Measurements from ENCODE around the gene CDC42EP2. TPM values are rescaled to one million over a fixed set of nuclear protein-coding genes. Genes with fewer than 3 reads are reported as not detected.

The CDC42EP2 gene
- total and polyA plus RNA-seq, 8 donors, result 2.4 to 7.9 (median 3.9) TPM

GRCh38 chr11:65325435-65325834 is 10.8 kb downstream of the CDC42EP2 start:
- H3K36me3 ChIP-seq, result peaks cover 0 to 3% (median 0%) of the 10 kb centered on the region in 3 donors
- ATAC-seq, result no peak
- 71 to 77% methylated on average over 4 of the region's 4 CpGs for WGBS, 2 donors
- DNase-seq, result no peak
- no peak for FAIRE-seq
- no peak overlapping the region for H3K4me3 ChIP-seq
- no peaks in the 10 kb centered on the region for H3K9me3 ChIP-seq
- no peak overlapping the region for H3K27ac ChIP-seq
- no peaks in the 10 kb centered on the region for H3K27me3 ChIP-seq
- intact Hi-C loops (cut with DNase I), result loop anchor here in 1 of 3 donors (10.0 kb wide), 1 partner anchor 101 kb away; no protein-coding TSS in a partner anchor
- peaks cover 0 to 5% (median 3%) of the 10 kb centered on the region in 3 donors for H3K4me1 ChIP-seq
- TF ChIP-seq CTCF (IDR thresholded peaks at IDR 0.05), result no peak

- 76 to 85% methylated on average over 8 of the region's 8 CpGs for WGBS, 2 donors
- Histone ChIP-seq H3K4me3 (no peak overlapping the region), H3K36me3 (no peaks in the 10 kb centered on the region), H3K4me1 (peaks cover 0 to 5% (median 3%) of the 10 kb centered on the region in 3 donors), H3K27ac (no peak overlapping the region), H3K9me3 (no peaks in the 10 kb centered on the region), H3K27me3 (no peaks in the 10 kb centered on the region)
- intact Hi-C loops (cut with DNase I), result loop anchor here in 1 of 3 donors (10.0 kb wide), 1 partner anchor 102 kb away; no protein-coding TSS in a partner anchor
- TF ChIP-seq CTCF (IDR thresholded peaks at IDR 0.05), result no peak
- ATAC-seq, result no peak
- FAIRE-seq, result no peak
- no peak for DNase-seq
Observed at GRCh38 chr11:65327021-65327420, 12.4 kb downstream of the CDC42EP2 start.

GRCh38 chr11:65329478-65329877 is 14.8 kb downstream of the CDC42EP2 start:
- H3K4me3 ChIP-seq, result no peak overlapping the region
- H3K9me3 ChIP-seq, result no peaks in the 10 kb centered on the region
- intact Hi-C loops (cut with DNase I), result loop anchor here in 1 of 3 donors (10.0 kb wide), 1 partner anchor 105 kb away; no protein-coding TSS in a partner anchor
- H3K27me3 ChIP-seq, result no peaks in the 10 kb centered on the region
- no peaks in the 10 kb centered on the region for H3K36me3 ChIP-seq
- TF ChIP-seq CTCF (IDR thresholded peaks at IDR 0.05), result no peak
- DNase-seq, result no peak
- FAIRE-seq, result no peak
- no peak overlapping the region for H3K27ac ChIP-seq
- 54 to 59% methylated on average over 2 of the region's 2 CpGs for WGBS, 2 donors
- H3K4me1 ChIP-seq, result peaks cover 1 to 5% (median 3%) of the 10 kb centered on the region in 3 donors
- ATAC-seq, result no peak

GRCh38 chr11:65329944-65330403 is 15.3 kb downstream of the CDC42EP2 start:
- peak; percentile 35 to 62 (median 58) for ATAC-seq
- intact Hi-C loops (cut with DNase I), result loop anchor here in 1 of 3 donors (10.0 kb wide), 1 partner anchor 105 kb away; no protein-coding TSS in a partner anchor
- 2 to 5% methylated on average over 13 of the region's 13 CpGs for WGBS, 2 donors

More at GRCh38 chr11:65329944-65330403, 15.3 kb downstream of the CDC42EP2 start:
- FAIRE-seq (no peak), DNase-seq (peak in 5 of 6 donors; percentile 76 to 88 (median 78))
- peak; percentile 66 to 78 (median 77) for TF ChIP-seq CTCF (IDR thresholded peaks at IDR 0.05)
- peaks cover 3 to 9% (median 6%) of the 10 kb centered on the region in 3 donors for H3K4me1 ChIP-seq
- no peak overlapping the region for H3K27ac ChIP-seq
- H3K9me3 ChIP-seq, result no peaks in the 10 kb centered on the region
- H3K36me3 ChIP-seq, result no peaks in the 10 kb centered on the region
- H3K27me3 ChIP-seq, result no peaks in the 10 kb centered on the region
- H3K4me3 ChIP-seq, result no peak overlapping the region
